GM12878 (cell line): Measurements from ENCODE around the gene GABBR1. TPM values are rescaled to one million over a fixed set of nuclear protein-coding genes. Genes with fewer than 3 reads are reported as not detected.

Source experiments
- CBFB ChIP-seq: IDR thresholded peaks from 2 replicates; pipeline ENCODE4 v1.6.1; 2016; ENCODE audit warnings: antibody characterized with exemption, low read depth
- polyA plus RNA-seq, 11 experiments: library from polyadenylated mRNA; depleted of rRNA in 4 of 11; unstranded in 6 of 11; stranded (reverse) in 5 of 11; fragments of >200 nt; fragmentation: Nextera tagmentation in 4 of 11; fragmentation: Illumina TruSeq in 1 of 11; extraction: Ambion mirVana in 4 of 11; extraction: Trizol in 1 of 11; gene quantifications; 1 replicate in 1 of 11; 2 replicates in 10 of 11; pipeline versions ENCODE4 v1.2.1 to v1.2.3, GENCODE V29; 2011 to 2016; ENCODE audit warnings: inconsistent platforms in 2 of 11, missing spikeins in 2 of 11, low read depth in 1 of 11
- total RNA-seq, 4 experiments: library from RNA; depleted of rRNA in 3 of 4; stranded (reverse); fragments of >200 nt in 3 of 4; fragmentation: Illumina TruSeq in 1 of 4; extraction: Trizol in 1 of 4; gene quantifications; 2 replicates each; pipeline versions ENCODE4 v1.2.1 to v1.2.3, GENCODE V29; 2013 to 2021
- TF ChIP-seq, protein P1 (sequence below): fragments of 450-650 bp; IDR thresholded peaks from 2 replicates; pipeline ENCODE4 v1.6.1; 2017; ENCODE audit warnings: mild to moderate bottlenecking
- TF ChIP-seq, protein P2 (sequence below): IDR thresholded peaks from 2 replicates; pipeline ENCODE4 v1.6.1; 2012; ENCODE audit warnings: improper control_type of control experiment, low read depth, low read length; ENCODE audit not compliant: insufficient replicate concordance

Gene GABBR1
- total and polyA plus RNA-seq, 10 of the 15 experiments (the other 5 are each of a cell fraction or from before 2014, with no cell fraction given), result 0.11 to 5.2 (median 1.0) TPM

DNA sequence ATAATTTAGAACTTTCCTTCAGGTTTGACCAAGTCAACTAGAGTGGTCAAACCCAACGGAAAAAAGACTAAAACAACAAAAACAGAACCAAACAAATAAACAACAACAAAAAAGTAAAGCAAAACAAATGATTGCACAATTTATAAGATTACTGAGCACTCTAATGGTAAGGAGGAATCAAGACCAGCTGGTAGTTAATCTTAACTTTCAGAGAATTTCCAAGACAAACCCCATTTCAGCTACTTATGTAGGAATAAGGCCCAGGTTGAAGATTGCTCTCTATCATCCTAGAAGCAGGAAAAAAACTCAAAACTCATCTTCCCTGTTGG is 107.7 kb downstream of the GABBR1 start (continued):
- no peak for TF ChIP-seq CBFB
- TF ChIP-seq, protein P1, sequence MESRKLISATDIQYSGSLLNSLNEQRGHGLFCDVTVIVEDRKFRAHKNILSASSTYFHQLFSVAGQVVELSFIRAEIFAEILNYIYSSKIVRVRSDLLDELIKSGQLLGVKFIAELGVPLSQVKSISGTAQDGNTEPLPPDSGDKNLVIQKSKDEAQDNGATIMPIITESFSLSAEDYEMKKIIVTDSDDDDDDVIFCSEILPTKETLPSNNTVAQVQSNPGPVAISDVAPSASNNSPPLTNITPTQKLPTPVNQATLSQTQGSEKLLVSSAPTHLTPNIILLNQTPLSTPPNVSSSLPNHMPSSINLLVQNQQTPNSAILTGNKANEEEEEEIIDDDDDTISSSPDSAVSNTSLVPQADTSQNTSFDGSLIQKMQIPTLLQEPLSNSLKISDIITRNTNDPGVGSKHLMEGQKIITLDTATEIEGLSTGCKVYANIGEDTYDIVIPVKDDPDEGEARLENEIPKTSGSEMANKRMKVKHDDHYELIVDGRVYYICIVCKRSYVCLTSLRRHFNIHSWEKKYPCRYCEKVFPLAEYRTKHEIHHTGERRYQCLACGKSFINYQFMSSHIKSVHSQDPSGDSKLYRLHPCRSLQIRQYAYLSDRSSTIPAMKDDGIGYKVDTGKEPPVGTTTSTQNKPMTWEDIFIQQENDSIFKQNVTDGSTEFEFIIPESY, result no peak
- TF ChIP-seq, protein P2, sequence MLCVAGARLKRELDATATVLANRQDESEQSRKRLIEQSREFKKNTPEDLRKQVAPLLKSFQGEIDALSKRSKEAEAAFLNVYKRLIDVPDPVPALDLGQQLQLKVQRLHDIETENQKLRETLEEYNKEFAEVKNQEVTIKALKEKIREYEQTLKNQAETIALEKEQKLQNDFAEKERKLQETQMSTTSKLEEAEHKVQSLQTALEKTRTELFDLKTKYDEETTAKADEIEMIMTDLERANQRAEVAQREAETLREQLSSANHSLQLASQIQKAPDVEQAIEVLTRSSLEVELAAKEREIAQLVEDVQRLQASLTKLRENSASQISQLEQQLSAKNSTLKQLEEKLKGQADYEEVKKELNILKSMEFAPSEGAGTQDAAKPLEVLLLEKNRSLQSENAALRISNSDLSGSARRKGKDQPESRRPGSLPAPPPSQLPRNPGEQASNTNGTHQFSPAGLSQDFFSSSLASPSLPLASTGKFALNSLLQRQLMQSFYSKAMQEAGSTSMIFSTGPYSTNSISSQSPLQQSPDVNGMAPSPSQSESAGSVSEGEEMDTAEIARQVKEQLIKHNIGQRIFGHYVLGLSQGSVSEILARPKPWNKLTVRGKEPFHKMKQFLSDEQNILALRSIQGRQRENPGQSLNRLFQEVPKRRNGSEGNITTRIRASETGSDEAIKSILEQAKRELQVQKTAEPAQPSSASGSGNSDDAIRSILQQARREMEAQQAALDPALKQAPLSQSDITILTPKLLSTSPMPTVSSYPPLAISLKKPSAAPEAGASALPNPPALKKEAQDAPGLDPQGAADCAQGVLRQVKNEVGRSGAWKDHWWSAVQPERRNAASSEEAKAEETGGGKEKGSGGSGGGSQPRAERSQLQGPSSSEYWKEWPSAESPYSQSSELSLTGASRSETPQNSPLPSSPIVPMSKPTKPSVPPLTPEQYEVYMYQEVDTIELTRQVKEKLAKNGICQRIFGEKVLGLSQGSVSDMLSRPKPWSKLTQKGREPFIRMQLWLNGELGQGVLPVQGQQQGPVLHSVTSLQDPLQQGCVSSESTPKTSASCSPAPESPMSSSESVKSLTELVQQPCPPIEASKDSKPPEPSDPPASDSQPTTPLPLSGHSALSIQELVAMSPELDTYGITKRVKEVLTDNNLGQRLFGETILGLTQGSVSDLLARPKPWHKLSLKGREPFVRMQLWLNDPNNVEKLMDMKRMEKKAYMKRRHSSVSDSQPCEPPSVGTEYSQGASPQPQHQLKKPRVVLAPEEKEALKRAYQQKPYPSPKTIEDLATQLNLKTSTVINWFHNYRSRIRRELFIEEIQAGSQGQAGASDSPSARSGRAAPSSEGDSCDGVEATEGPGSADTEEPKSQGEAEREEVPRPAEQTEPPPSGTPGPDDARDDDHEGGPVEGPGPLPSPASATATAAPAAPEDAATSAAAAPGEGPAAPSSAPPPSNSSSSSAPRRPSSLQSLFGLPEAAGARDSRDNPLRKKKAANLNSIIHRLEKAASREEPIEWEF, result no peak
